A549 (cell line): ENCODE measurements around the gene LMX1B. TPM values are rescaled to one million over a fixed set of nuclear protein-coding genes. Genes with fewer than 3 reads are reported as not detected.

Source experiments
- ATAC-seq, 2 experiments: fragments of 200-7000 bp in 1 of 2; fragments of >200 bp in 1 of 2; cut with Nextera tagmentation in 1 of 2; cut with Tn5 transposase in 1 of 2; 3 replicates each; pipeline versions ENCODE4 v1.8.0 to v1.9.1; 2018 to 2020; ENCODE audit warnings: mild to moderate bottlenecking in 1 of 2, moderate library complexity in 1 of 2
- CTCF ChIA-PET: fragments of 300-600 bp; sonication (Branson Sonifier 250); formaldehyde crosslinking; extraction: SDS; loops from one replicate; lab custom pipeline; 2021; ENCODE audit warnings: antibody characterized with exemption, inconsistent platforms; lab: Yijun Ruan, JAX
- POLR2A ChIA-PET: fragments of 350-600 bp; formaldehyde crosslinking; extraction: SDS; loops from one replicate; lab custom pipeline; 2021; ENCODE audit warnings: antibody characterized with exemption, inconsistent platforms; lab: Yijun Ruan, JAX
- DNase-seq, 2 experiments: peaks; one replicate each; pipeline versions ENCODE4 v3.0.0 to v3.0.0-alpha.2; 2011 to 2016; ENCODE audit warnings: low read depth in 1 of 2, low spot score in 1 of 2
- FAIRE-seq: peaks from 2 replicates; lab custom pipeline; 2011; peaks lifted over from hg19 to GRCh38; lab: Jason Lieb, UNC
- H3K27ac ChIP-seq, 2 experiments: fragments of >200 bp; sonication (Bioruptor Twin); formaldehyde crosslinking; 3 replicates each; pipeline ENCODE4 v1.5.1; 2016 to 2017
- H3K4me1 ChIP-seq: fragments of >200 bp; sonication (Bioruptor Twin); formaldehyde crosslinking; 3 replicates; pipeline ENCODE4 v1.6.1; 2016
- H3K4me2 ChIP-seq: fragments of >200 bp; sonication (Bioruptor Twin); formaldehyde crosslinking; 3 replicates; pipeline ENCODE4 v1.6.1; 2016
- H3K4me3 ChIP-seq: fragments of >200 bp; sonication (Bioruptor Twin); formaldehyde crosslinking; 3 replicates; pipeline ENCODE4 v1.5.1; 2016
- H3K9me3 ChIP-seq: fragments of >200 bp; sonication (Bioruptor Twin); formaldehyde crosslinking; 3 replicates; pipeline ENCODE4 v1.6.1; 2016
- BHLHE40 ChIP-seq: IDR thresholded peaks from 2 replicates; pipeline ENCODE4 v1.6.1; 2012; ENCODE audit warnings: low read depth, low read length, inconsistent platforms
- CHD2 ChIP-seq: fragments of 150-350 bp; IDR thresholded peaks from 2 replicates; pipeline ENCODE4 v1.6.1; 2014; ENCODE audit warnings: low read length; ENCODE audit not compliant: partially characterized antibody
- HOXA7 ChIP-seq: fragments of 250-450 bp; sonication (Bioruptor Pico); IDR thresholded peaks from 2 replicates; pipeline ENCODE4 v1.5.0; 2020; ENCODE audit warnings: mild to moderate bottlenecking, moderate library complexity
- HOXB5 ChIP-seq: fragments of 250-450 bp; sonication (Bioruptor Pico); IDR thresholded peaks from 2 replicates; pipeline ENCODE4 v1.5.0; 2020; ENCODE audit warnings: mild to moderate bottlenecking, moderate library complexity
- JUN ChIP-seq, 2 experiments: fragments of >200 bp; sonication (Bioruptor Twin); formaldehyde crosslinking; IDR thresholded peaks; 2 replicates in 1 of 2; 3 replicates in 1 of 2; pipeline ENCODE4 v1.6.1; 2016 to 2017
- MAZ ChIP-seq: fragments of 150-350 bp; IDR thresholded peaks from 2 replicates; pipeline ENCODE4 v1.6.1; 2014; ENCODE audit warnings: antibody characterized with exemption, low read depth, low read length, borderline replicate concordance
- POLR2A ChIP-seq: IDR thresholded peaks from 2 replicates; pipeline ENCODE4 v1.6.1; 2012; ENCODE audit warnings: mild to moderate bottlenecking, low read length
- SREBF2 ChIP-seq: fragments of 450-650 bp; IDR thresholded peaks from 2 replicates; pipeline ENCODE4 v1.6.1; 2014; ENCODE audit warnings: mild to moderate bottlenecking, moderate library complexity
- ZSCAN20 ChIP-seq: fragments of 250-450 bp; sonication (Bioruptor Pico); IDR thresholded peaks from 2 replicates; pipeline ENCODE4 v1.8.0; 2022; ENCODE audit warnings: mild to moderate bottlenecking, moderate library complexity
- WGBS: methylation state at CpG from one replicate; pipeline ENCODE4 v1.1.6; 2017; ENCODE audit errors: missing lambda C conversion rate; 5-methylcytosine and 5-hydroxymethylcytosine counted together
- polyA minus RNA-seq: library from RNA; depleted of rRNA, polyadenylated mRNA; stranded (reverse); fragments of >200 nt; gene quantifications from 2 replicates; pipeline ENCODE4 v1.2.3, GENCODE V29; 2011; rRNA and poly(A)+ RNA removed
- polyA plus RNA-seq, 4 experiments: library from polyadenylated mRNA; depleted of rRNA in 3 of 4; stranded (reverse); fragments of >200 nt; fragmentation: RNase III in 1 of 4; extraction: RNeasy Plus Mini Kit Qiagen cat#74134 plus additional on column Dnase treatment in 1 of 4; gene quantifications; 2 replicates in 3 of 4; 3 replicates in 1 of 4; pipeline ENCODE4 v1.2.3, GENCODE V29; 2011 to 2017
- TF ChIP-seq, protein P1 (sequence below): IDR thresholded peaks from 2 replicates; pipeline ENCODE4 v1.6.1; 2012
- TF ChIP-seq, protein P2 (sequence below): IDR thresholded peaks from 2 replicates; pipeline ENCODE4 v1.6.1; 2012
- TF ChIP-seq, protein P3 (sequence below): IDR thresholded peaks from 2 replicates; pipeline ENCODE4 v1.6.1; 2012; ENCODE audit warnings: low read depth, borderline replicate concordance
- TF ChIP-seq, protein P4 (sequence below): fragments of 150-350 bp; IDR thresholded peaks from 2 replicates; pipeline ENCODE4 v1.6.1; 2014; ENCODE audit warnings: low read depth, mild to moderate bottlenecking, low read length
- TF ChIP-seq, protein P5 (sequence below): fragments of >200 bp; sonication (Bioruptor Twin); formaldehyde crosslinking; IDR thresholded peaks from 3 replicates; pipeline ENCODE4 v1.5.1; 2016

LMX1B gene
- polyA plus RNA-seq (2011; rRNA removed) (0.41 and 0.48 TPM in 2 replicates), polyA plus RNA-seq (2017; fragmentation: RNase III; extraction: RNeasy Plus Mini Kit Qiagen cat#74134 plus additional on column Dnase treatment) (0.56 to 0.98 TPM (median 0.57 TPM) in 3 replicates), polyA minus RNA-seq (0.37 and 0.49 TPM in 2 replicates)
- polyA plus RNA-seq (2012; cell fraction: cytosol; rRNA removed): 0.99 and 1.5 TPM in 2 replicates
- 1.2 and 1.5 TPM in 2 replicates for polyA plus RNA-seq (2012; cell fraction: nucleus; rRNA removed)

DNA sequence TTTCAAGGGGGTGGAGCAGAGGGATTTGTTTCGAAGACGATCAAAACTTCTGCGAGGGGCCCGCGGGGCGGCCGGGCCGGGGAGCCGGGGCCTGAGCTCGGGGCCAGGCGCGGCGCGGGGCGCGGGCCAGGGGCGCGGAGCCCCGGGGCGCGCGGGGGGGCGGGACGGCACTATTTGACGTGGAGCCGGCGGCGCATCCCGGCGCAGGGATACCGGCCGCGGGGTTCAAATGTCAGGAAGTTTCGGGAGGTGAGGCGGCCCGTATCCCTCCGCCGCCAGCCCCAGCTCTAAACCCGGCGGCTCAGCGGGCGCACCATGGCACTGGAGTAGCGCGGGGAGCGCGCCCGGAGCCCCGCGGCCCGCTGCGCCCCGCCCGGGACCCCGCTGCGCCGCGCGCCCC lies at the start of gene LMX1B:
LMX1B (plus strand) TSS at position 278 of the 400 bp plus-strand sequence. CDS start 522 bp downstream, outside the sequence.
- Histone ChIP-seq H3K9me3 (no peaks in the 10 kb centered on the region), H3K4me1 (peaks cover 17% of the 10 kb centered on the region), H3K27ac (peak within 1 kb of the TSS; percentile 66 to 83), H3K4me3 (peak within 1 kb of the TSS; percentile 79), H3K4me2 (peak within 1 kb of the TSS; percentile 97)
- peak; percentile 89 for DNase-seq
- POLR2A ChIA-PET: no interaction called here
- FAIRE-seq: no peak
- 0 out of 6 replicates have a peak, but pooled peaks of 1 of the 2 experiments have one; percentile 14 for ATAC-seq
- CTCF ChIA-PET: interaction anchor here (0.5 to 3.6 kb wide), 5 partner anchors 11 to 135 kb away, joined by 3 to 31 read pairs (median 3); no protein-coding TSS in a partner anchor
- 5% methylated on average over 17 of the region's 58 CpGs for WGBS
- TF ChIP-seq, protein P1, sequence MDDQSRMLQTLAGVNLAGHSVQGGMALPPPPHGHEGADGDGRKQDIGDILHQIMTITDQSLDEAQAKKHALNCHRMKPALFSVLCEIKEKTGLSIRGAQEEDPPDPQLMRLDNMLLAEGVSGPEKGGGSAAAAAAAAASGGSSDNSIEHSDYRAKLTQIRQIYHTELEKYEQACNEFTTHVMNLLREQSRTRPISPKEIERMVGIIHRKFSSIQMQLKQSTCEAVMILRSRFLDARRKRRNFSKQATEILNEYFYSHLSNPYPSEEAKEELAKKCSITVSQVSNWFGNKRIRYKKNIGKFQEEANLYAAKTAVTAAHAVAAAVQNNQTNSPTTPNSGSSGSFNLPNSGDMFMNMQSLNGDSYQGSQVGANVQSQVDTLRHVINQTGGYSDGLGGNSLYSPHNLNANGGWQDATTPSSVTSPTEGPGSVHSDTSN: peak; percentile 96
- TF ChIP-seq HOXB5: no peak
- TF ChIP-seq ZSCAN20 (CRISPR knock-in tag): no peak
- TF ChIP-seq POLR2A: peak; percentile 39
- TF ChIP-seq JUN (IDR thresholded peaks at IDR 0.05): peak in 1 of 2 experiments; percentile 64; a peak in 3 of 5 replicates
- TF ChIP-seq, protein P2, sequence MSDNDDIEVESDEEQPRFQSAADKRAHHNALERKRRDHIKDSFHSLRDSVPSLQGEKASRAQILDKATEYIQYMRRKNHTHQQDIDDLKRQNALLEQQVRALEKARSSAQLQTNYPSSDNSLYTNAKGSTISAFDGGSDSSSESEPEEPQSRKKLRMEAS: peak; percentile 61; the same call in 1 of the 2 replicates
- TF ChIP-seq, protein P3, sequence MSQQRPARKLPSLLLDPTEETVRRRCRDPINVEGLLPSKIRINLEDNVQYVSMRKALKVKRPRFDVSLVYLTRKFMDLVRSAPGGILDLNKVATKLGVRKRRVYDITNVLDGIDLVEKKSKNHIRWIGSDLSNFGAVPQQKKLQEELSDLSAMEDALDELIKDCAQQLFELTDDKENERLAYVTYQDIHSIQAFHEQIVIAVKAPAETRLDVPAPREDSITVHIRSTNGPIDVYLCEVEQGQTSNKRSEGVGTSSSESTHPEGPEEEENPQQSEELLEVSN: 0 out of 2 replicates have a peak, but pooled peaks have one; percentile 37
- TF ChIP-seq CHD2: peak; percentile 66

DNA sequence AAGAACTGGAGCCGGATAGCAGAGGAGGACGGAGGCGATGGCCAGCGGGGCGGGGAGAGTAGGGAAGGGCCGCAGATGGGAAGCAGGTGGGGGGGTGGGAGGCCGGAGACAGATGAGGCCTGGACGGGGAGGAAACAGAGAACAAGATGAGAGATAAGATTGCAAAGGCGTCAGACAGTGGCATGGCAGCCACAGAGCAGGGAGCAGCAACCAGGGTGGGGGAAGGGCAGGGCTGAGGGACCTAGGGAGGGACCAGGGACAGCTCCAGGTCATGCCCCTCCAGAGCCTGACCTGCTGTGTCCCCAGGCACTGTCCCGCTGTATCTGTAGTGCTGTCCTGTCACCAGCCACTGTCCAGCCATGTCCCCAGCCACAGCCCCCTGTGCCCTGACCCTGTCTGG lies 49.6 kb upstream of the LMX1B start:
- WGBS: 52% methylated on average over 9 of the region's 10 CpGs
- peak; percentile 31 to 37; a peak in 4 of 6 replicates for ATAC-seq
- no peak for FAIRE-seq
- no peaks in the 10 kb centered on the region for H3K9me3 ChIP-seq
- H3K27ac ChIP-seq: no peak overlapping the region
- ChIA-PET CTCF (interaction anchor here (1.4 to 7.1 kb wide), 5 partner anchors 9 to 65 kb away, joined by 3 to 59 read pairs (median 3); no protein-coding TSS in a partner anchor), POLR2A (no interaction called here)
- no peak overlapping the region for H3K4me3 ChIP-seq
- DNase-seq: no peak
- H3K4me1 ChIP-seq: no peaks in the 10 kb centered on the region
- H3K4me2 ChIP-seq: no peak overlapping the region
- TF ChIP-seq HOXB5 (no peak), HOXA7 (CRISPR knock-in tag) (no peak), BHLHE40 (no peak), SREBF2 (no peak)
- TF ChIP-seq, protein P4, sequence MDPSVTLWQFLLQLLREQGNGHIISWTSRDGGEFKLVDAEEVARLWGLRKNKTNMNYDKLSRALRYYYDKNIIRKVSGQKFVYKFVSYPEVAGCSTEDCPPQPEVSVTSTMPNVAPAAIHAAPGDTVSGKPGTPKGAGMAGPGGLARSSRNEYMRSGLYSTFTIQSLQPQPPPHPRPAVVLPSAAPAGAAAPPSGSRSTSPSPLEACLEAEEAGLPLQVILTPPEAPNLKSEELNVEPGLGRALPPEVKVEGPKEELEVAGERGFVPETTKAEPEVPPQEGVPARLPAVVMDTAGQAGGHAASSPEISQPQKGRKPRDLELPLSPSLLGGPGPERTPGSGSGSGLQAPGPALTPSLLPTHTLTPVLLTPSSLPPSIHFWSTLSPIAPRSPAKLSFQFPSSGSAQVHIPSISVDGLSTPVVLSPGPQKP: no peak

DNA sequence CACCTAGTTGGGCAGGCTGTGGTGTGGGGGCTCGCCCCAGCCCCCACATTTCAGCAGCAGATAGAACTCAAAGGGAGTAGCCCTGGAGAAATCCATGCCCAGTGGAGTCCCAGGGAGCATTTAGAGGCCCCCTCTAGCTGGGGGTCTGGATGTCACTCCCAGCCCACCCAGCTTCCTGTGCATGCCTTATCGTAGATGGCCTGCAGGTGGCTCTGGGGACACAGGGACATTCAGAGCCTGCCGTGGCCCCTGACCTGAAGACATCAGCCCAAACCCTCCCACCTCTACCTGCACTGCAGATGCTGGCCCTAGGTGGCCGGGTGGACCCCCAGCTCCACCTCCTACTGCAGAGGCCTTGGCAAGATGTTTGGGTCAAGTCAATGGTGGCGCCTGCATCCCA lies 49.0 kb upstream of the LMX1B start:
- no peak overlapping the region for H3K4me2 ChIP-seq
- H3K4me1 ChIP-seq: no peaks in the 10 kb centered on the region
- WGBS: 11% methylated on average over 4 of the region's 5 CpGs
- peak in 1 of 2 experiments; percentile 64; a peak in 3 of 6 replicates for ATAC-seq
- no peak for FAIRE-seq
- CTCF ChIA-PET: interaction anchor here (1.4 to 7.1 kb wide), 3 partner anchors 17 to 65 kb away, joined by 3 to 59 read pairs (median 3); no protein-coding TSS in a partner anchor
- no peaks in the 10 kb centered on the region for H3K9me3 ChIP-seq
- H3K4me3 ChIP-seq: no peak overlapping the region
- no peak for DNase-seq
- H3K27ac ChIP-seq: no peak overlapping the region
- TF ChIP-seq, protein P5, sequence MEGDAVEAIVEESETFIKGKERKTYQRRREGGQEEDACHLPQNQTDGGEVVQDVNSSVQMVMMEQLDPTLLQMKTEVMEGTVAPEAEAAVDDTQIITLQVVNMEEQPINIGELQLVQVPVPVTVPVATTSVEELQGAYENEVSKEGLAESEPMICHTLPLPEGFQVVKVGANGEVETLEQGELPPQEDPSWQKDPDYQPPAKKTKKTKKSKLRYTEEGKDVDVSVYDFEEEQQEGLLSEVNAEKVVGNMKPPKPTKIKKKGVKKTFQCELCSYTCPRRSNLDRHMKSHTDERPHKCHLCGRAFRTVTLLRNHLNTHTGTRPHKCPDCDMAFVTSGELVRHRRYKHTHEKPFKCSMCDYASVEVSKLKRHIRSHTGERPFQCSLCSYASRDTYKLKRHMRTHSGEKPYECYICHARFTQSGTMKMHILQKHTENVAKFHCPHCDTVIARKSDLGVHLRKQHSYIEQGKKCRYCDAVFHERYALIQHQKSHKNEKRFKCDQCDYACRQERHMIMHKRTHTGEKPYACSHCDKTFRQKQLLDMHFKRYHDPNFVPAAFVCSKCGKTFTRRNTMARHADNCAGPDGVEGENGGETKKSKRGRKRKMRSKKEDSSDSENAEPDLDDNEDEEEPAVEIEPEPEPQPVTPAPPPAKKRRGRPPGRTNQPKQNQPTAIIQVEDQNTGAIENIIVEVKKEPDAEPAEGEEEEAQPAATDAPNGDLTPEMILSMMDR: 0 out of 3 replicates have a peak, but pooled peaks have one; percentile 10
- no peak for TF ChIP-seq MAZ
- POLR2A ChIA-PET: no interaction called here
